Hematopoietic multipotent progenitor cell treated with erythropoietin and hydrocortisone succinate and interleukin-3 and kit ligand, for 6 days (in vitro differentiated cells): ENCODE measurements around the gene TMEM269.

Experiments used
- DNase-seq: peaks from one replicate; pipeline ENCODE4 v3.0.0-alpha.2; 2015

TMEM269 gene

DNA sequence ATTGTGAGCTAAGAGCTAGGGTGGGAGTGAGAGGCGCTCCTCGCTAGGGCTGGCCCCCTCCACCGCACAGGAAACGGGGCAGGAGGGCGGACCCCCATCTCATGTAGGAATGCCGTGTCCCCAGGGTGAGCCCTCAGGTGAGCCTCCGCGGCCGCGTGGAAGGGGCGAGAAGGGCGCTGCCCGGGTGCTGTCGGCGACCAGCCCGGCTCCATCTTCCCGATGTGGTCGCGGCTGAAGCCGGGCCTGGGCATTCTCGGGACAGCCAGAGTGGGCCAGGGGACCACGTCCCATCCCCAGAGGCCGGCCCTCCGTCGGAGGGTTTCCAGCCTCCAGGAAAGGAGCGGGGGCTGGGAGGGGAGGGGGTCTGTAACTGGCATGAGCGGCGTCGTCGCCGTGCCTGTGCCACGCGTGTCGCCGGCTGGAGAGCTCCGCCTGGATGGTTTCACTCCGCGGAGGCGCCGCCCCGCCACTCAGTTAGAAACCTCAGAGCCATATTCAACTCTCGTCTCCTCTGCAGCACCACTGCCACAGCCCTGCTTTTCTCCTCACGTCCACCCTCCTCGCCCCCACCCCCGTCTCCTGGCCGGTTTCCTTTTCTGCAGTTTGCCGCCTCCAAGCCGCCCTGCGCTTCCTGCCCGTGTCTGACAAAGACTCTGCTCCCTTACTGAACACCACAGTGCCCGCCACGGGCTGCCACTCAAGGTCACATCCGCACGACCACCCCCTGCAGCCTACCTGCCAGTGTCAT, at the start of gene TMEM269:
TSS of gene TMEM269 (plus strand) at position 46 of the 748 bp plus-strand sequence. CDS start 4,903 bp downstream, outside the sequence.
- DNase-seq = peak; percentile 32

GRCh38 chr1:42735056-42735455, 49.7 kb upstream of the TMEM269 start:
- no peak for DNase-seq

- no peak for DNase-seq
Measured at GRCh38 chr1:42735477-42736105, 49.2 kb upstream of the TMEM269 start.

DNA sequence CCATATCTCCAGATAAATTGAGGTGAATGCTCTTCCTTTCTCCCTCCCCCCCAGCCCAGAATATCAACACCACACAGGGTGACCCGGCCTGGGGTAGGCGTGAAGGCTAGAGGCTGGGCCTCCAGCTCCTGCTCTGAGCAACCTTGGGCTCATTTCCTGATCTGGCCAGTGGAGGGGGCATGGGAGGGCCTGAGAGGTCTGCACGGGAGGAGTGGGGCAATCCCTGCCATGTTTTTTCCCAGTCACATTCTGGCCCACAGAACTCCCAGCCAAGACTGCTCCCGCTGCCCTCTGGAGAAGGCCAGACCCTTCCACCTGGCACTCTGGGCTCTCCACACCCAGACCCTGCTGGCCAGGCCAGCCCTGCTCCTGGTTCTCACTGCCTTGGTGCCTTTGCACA, 48.6 kb upstream of the TMEM269 start:
- DNase-seq = peak; percentile 67

- no peak for DNase-seq
Measured at GRCh38 chr1:42736571-42737200, 48.1 kb upstream of the TMEM269 start.

GRCh38 chr1:42737257-42737656, 47.5 kb upstream of the TMEM269 start:
- peak; percentile 53 for DNase-seq

DNA sequence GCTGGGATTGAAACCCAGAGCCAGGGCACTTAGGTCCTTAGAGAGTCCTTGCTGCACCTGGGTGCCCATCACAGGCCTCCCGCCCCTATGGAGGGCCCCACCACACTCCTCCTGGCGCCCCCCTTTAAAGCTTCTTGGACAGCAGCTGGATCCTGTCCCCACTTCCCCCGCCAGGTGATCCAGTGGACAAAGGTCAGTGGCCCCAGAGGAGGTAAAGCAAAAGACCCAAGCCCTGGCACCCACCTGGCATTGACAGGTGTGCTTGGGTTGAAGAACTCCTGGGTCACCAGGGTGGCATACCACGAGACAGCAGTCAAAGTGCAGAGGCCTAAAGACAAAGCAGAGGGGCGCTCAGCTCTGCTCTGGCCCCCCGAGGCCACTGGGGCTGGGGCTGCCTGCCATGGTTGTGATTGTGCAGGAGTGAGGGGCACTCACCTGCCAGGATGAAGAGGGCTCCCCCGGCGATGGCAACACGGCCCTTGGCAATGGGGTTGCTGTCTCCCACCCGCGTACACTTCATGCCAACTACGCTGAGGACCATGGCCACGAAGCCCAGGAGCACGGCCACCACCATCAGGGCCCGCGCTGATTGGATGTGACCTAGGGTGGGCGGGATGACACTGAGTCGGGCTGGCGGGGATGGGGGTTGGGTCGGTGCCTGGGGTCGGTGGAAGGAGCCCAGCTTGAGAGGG, 46.7 kb upstream of the TMEM269 start:
- no peak for DNase-seq

DNA sequence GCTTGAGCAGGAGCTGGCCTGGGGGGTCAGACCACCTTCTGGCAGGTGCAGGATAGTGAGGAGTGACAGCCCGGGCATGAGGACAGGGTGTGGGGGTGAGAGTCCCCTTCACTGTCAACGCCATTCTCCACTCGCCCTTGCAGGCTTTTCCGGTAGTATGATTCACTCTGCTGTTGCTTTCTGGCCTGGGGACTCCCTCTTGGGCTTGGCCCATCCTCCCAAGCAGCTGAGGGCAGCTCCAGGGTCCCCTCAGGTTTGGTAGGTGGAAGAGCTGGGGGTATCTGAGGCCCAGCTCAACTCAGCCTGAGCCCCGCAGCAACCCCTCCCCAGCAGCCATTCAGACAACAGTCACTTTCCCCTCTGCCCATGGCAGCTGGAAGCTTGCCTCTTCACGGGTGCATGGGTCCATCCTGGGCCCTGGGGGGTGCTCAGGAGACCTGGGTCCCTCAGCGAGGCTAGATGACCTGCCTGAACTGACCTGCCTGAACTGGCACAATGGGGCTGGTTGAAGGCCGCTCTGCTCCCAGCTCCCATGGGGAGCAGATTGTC, 46.0 kb upstream of the TMEM269 start:
- no peak for DNase-seq

- DNase-seq = no peak
Measured at GRCh38 chr1:42739753-42740700, 44.8 kb upstream of the TMEM269 start, which contains the start of gene CLDN19. TSS of gene CLDN19 (minus strand) at chr1:42740236. CDS start at chr1:42740063, 173 bp downstream.

GRCh38 chr1:42740851-42741580, 43.8 kb upstream of the TMEM269 start:
- DNase-seq = no peak

- DNase-seq = no peak
Measured at GRCh38 chr1:42741706-42742105, 43.1 kb upstream of the TMEM269 start.

DNA sequence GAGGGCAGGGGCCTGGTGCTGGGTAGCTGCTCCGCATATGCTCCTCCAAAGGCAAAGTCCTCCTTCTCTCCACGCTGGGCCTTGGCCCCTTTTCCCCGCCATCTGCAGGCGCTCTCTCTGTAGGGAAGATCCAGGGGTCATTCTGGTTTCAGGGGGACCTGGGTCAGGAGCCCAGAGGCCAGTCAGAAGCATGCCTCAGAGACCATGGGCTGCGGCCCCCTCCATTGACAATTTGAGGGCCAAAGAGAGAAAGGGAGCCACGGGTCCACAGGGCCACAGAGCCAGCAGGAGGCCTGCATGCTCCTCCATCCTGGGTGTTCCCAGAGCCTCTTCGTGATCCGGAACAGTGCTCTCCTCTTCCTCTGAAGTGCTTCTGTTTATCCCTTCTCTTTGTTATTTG, 42.6 kb upstream of the TMEM269 start:
- no peak for DNase-seq

- DNase-seq = no peak
Measured at GRCh38 chr1:42742617-42743316, 42.0 kb upstream of the TMEM269 start.

DNA sequence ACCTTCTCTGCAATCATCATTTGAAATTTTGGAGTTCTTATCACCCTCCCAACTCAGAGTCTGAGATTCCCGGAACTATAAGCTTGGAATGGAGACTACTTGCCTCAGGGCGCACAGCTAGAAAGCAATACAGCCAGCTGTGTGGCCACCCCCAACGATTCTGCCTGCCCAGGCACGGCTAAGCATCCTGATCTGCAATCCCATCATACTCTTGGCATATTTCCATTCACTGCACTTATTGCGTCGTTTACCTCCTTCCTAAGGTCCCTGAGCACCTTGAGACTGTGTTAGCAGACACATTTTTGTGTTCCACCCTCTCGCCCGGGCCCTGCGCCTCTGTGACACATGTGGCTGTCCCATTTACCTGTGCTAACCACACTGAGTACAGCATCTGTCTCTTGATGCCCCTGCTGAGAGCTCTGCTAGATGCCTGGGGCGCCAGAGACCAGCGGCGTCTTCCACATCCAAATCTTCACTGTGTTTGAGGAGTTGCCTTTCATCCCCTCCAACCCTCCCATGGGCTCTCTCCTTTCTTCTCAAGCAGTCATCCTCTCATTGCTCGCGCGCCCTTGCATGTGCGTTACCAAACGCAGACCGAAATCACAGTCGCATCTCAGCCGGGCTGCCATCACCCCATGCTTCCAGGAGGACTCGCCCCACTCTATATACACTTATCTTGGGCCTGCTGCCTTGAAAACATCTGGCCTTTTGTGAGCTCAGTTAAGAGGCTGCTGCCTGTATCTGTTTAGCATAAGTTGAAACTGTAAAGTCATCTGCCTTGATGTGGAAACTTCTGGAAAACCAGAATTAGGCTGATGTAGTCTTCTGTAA, 41.3 kb upstream of the TMEM269 start:
- DNase-seq = no peak

DNA sequence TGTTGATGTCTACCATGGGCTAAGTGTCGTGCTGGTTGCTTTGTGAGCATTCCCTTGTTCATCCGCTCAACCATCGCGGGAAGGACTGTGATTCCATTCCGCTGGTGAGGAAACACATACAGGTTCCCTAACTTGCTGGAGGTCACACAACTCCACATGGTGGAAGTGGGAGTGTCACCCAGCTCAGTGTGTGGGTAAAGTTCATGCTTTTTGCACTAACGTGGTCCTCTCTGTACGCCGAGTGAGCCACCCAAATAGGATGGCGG, 40.7 kb upstream of the TMEM269 start:
- DNase-seq = no peak

DNA sequence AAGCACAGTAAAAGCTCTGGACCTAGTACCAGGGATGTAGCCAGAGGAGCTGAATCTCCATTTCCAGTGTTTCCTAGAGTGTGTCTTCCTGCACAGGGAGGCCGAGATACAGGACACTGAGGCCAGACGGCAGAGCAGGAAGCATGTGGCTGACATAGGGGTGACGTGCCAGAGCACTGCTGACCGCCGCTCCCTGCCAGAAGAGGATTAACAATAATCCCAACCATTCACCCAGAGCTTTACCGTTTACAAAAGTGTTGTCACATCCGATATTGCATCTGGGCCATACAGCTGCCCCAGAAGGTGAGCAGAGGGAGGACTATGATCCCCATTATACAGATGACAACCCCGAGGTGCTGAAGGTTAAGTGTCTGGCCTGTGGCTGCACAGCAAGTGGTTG, 38.9 kb upstream of the TMEM269 start:
- DNase-seq = no peak

DNA sequence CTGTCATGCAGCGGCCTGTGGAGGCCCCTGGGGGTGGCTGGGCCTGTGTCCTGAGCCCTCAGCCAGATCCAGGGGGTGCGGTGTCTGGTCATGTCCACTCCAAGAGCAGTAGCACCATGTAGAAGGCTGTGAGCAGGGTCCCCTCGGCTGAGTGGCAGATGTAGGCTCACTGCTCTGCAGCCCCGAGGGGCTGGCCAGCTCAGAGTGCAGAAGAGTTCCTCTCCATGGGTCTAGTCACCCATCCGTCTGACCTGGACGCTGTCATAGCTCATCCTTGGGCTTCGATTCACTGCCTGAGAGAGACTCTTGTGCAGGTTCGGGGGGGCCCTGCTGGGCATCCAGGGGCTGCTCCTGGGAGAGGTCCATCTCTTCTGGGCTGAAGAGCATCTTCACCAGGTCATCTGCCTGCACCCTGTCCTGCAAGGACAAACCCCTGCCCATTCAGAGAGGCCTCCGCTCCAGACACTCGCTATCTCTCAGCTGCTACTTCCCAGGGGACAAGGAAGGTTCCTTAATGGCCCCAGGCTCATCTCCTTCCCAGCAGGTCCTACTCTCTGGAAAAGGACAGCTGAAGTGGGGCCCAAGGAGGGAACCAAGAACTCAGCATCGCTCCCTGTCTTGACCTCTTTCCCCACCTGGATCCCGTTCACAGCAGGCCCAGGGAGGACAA, 38.2 kb upstream of the TMEM269 start:
- DNase-seq = no peak

DNA sequence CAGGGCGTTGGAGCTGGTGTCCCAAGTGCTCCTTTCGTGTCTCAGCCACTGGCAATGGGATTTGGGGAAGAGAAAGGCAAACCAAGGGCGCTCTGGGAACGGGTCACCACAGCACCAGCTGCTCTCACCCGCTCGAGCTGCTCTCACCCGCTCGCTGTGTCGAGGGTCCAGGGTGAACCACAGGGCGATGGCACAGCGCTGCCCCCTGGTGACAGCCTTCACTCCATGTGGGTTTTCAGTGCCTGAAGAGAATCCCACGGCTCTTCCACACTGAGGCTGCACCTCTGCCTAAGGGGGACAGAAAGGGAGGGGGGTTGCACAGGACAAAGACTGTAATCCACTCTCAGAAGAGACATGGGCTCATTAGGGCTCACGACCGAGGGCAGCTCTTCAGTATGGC, 37.7 kb upstream of the TMEM269 start:
- peak; percentile 67 for DNase-seq

GRCh38 chr1:42748021-42748420, 36.8 kb upstream of the TMEM269 start:
- no peak for DNase-seq
